Upper lobe of left lung (tissue), 4 donors: Measurements from ENCODE around the gene PRR23B.

Source experiments
- EP300 ChIP-seq, 4 donors: sonication (generic); formaldehyde crosslinking; IDR thresholded peaks; one replicate each; pipeline ENCODE4 v1.5.1; 2017; ENCODE audit warnings: antibody characterized with exemption in 4 of 4, control low read depth in 2 of 4
- POLR2A ChIP-seq, 4 donors: fragments of 450-650 bp; IDR thresholded peaks; one replicate each; pipeline ENCODE4 v1.5.1; 2016 to 2017; ENCODE audit warnings: antibody characterized with exemption in 4 of 4, mild to moderate bottlenecking in 2 of 4
- POLR2AphosphoS5 ChIP-seq, 2 donors: sonication (generic); formaldehyde crosslinking; IDR thresholded peaks; one replicate each; pipeline ENCODE4 v1.5.1; 2017; ENCODE audit warnings: antibody characterized with exemption in 2 of 2
- TF ChIP-seq, protein P1 (sequence below), 6 experiments: fragments of 450-650 bp in 4 of 6; fragments of 200-600 bp in 2 of 6; sonication (generic) in 2 of 6; IDR thresholded peaks; one replicate each; pipeline ENCODE4 v1.5.1; 2016 to 2019; ENCODE audit warnings: antibody characterized with exemption in 6 of 6

GRCh38 chr3:139032326-139033002 lies 11.7 kb upstream of the PRR23B start:
- TF ChIP-seq, protein P1, sequence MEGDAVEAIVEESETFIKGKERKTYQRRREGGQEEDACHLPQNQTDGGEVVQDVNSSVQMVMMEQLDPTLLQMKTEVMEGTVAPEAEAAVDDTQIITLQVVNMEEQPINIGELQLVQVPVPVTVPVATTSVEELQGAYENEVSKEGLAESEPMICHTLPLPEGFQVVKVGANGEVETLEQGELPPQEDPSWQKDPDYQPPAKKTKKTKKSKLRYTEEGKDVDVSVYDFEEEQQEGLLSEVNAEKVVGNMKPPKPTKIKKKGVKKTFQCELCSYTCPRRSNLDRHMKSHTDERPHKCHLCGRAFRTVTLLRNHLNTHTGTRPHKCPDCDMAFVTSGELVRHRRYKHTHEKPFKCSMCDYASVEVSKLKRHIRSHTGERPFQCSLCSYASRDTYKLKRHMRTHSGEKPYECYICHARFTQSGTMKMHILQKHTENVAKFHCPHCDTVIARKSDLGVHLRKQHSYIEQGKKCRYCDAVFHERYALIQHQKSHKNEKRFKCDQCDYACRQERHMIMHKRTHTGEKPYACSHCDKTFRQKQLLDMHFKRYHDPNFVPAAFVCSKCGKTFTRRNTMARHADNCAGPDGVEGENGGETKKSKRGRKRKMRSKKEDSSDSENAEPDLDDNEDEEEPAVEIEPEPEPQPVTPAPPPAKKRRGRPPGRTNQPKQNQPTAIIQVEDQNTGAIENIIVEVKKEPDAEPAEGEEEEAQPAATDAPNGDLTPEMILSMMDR (IDR thresholded peaks at IDR 0.05): no peak
- TF ChIP-seq POLR2A (IDR thresholded peaks at IDR 0.05) (no peak), EP300 (IDR thresholded peaks at IDR 0.05) (no peak), POLR2AphosphoS5 (IDR thresholded peaks at IDR 0.05) (no peak)
